NB4 (cell line): Measurements from ENCODE around the gene SRGAP1.

ENCODE experiments used
- MYC ChIP-seq: IDR thresholded peaks from 2 replicates; pipeline ENCODE4 v1.6.1; 2011; ENCODE audit warnings: low read depth, low read length
- POLR2A ChIP-seq: IDR thresholded peaks from 2 replicates; pipeline ENCODE4 v1.6.1; 2011; ENCODE audit warnings: mild to moderate bottlenecking; ENCODE audit not compliant: insufficient read length; ENCODE audit errors: extremely low read depth
- TF ChIP-seq, protein P1 (sequence below): IDR thresholded peaks from one replicate; pipeline ENCODE4 v1.5.1; 2012; ENCODE audit warnings: low read depth, low read length

DNA sequence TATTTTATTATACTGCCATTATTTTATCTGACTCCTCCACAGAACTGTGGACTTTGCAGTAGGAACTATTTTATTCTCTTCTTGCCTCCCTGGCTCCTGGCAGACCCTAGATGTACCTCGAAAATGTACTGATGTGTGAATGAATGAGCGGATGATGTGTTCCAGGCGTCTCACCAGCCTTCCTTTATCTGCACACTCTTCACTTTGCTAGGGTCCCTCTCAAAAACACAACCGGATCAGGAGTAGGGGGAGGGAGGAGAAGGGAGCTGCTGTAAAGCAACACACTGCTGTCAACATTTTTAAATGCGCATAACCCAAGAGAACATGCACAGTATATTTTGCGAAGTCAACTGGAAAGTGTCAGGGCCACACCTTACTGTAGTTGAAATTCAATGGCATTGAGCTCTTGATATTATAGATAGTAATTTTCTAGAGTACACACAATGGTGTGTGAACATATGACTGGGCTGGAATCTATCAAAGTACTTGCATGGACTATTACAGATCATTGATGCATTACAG, 36.3 kb downstream of the SRGAP1 start:
- TF ChIP-seq, protein P1, sequence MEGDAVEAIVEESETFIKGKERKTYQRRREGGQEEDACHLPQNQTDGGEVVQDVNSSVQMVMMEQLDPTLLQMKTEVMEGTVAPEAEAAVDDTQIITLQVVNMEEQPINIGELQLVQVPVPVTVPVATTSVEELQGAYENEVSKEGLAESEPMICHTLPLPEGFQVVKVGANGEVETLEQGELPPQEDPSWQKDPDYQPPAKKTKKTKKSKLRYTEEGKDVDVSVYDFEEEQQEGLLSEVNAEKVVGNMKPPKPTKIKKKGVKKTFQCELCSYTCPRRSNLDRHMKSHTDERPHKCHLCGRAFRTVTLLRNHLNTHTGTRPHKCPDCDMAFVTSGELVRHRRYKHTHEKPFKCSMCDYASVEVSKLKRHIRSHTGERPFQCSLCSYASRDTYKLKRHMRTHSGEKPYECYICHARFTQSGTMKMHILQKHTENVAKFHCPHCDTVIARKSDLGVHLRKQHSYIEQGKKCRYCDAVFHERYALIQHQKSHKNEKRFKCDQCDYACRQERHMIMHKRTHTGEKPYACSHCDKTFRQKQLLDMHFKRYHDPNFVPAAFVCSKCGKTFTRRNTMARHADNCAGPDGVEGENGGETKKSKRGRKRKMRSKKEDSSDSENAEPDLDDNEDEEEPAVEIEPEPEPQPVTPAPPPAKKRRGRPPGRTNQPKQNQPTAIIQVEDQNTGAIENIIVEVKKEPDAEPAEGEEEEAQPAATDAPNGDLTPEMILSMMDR: no peak
- TF ChIP-seq POLR2A (no peak), MYC (no peak)
